Ascending aorta (tissue), 2 donors: Measurements from ENCODE around the gene F2RL1. TPM values are rescaled to one million over a fixed set of nuclear protein-coding genes. Genes with fewer than 3 reads are reported as not detected.
"Not testable (repeated sequence)": the region's sequence is repeated elsewhere in the genome, so short reads cannot be mapped to it uniquely, and the experiment has no call there.

ENCODE experiments used
- DNase-seq, 2 donors: peaks; one replicate each; pipeline ENCODE4 v3.0.0-alpha.2; 2019; ENCODE audit warnings: low spot score in 2 of 2
- H3K27ac ChIP-seq, 2 donors: fragments of 200-600 bp; sonication (generic); one replicate each; pipeline ENCODE4 v1.5.1; 2016 to 2017; ENCODE audit warnings: mild to moderate bottlenecking in 1 of 2
- H3K27me3 ChIP-seq: fragments of 200-600 bp; sonication (generic); one replicate; pipeline ENCODE4 v1.5.1; 2017
- H3K36me3 ChIP-seq, 2 donors: fragments of 200-600 bp; sonication (generic); one replicate each; pipeline ENCODE4 v1.5.1; 2016
- H3K4me1 ChIP-seq, 2 donors: fragments of 200-600 bp; sonication (generic); one replicate each; pipeline ENCODE4 v1.5.1; 2016 to 2017; ENCODE audit warnings: mild to moderate bottlenecking in 1 of 2
- H3K4me3 ChIP-seq, 2 donors: fragments of 200-600 bp; sonication (generic); one replicate each; pipeline ENCODE4 v1.5.1; 2016 to 2017; ENCODE audit warnings: mild to moderate bottlenecking in 1 of 2
- H3K9me3 ChIP-seq, 2 donors: fragments of 200-600 bp; sonication (generic); one replicate each; pipeline ENCODE4 v1.5.1; 2016
- intact Hi-C: fragments of 100-400 bp; cut with DNase I; formaldehyde crosslinking; loops from one replicate; pipeline ENCODE4 v1.15.1; 2023
- total RNA-seq: library from RNA; depleted of rRNA; stranded (reverse); fragments of >200 nt; gene quantifications from one replicate; pipeline ENCODE4 v1.1.0, GENCODE V29; 2016
- TF ChIP-seq, protein P1 (sequence below), 3 experiments: fragments of 200-600 bp in 2 of 3; fragments of 450-650 bp in 1 of 3; sonication (generic) in 2 of 3; IDR thresholded peaks; one replicate each; pipeline ENCODE4 v1.5.1; 2016 to 2019; ENCODE audit warnings: antibody characterized with exemption in 3 of 3, mild to moderate bottlenecking in 1 of 3, moderate library complexity in 1 of 3

The F2RL1 gene
- total RNA-seq, 1 donor from 2014 or later, result 0.53 TPM

DNA sequence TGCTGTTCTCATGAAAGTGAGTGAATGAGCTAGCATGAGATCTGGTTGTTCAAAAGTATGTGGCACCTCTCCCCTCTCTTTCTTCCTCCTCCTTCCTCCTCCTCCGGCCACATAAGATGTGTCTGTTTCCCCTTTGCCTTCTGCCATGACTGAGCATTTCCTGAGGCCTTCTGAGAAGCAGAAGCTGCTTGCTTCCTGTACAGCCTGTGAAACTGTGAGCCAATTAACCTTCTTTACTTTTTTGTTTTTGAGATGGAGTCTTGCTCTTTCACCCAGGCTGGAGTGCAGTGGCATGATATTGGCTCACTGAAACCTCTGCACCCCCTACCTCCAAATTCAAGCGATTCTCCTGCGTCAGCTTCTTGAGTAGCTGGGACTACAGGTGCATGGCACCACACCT lies 37.1 kb downstream of the F2RL1 start:
- no peaks in the 10 kb centered on the region for H3K4me1 ChIP-seq
- TF ChIP-seq, protein P1, sequence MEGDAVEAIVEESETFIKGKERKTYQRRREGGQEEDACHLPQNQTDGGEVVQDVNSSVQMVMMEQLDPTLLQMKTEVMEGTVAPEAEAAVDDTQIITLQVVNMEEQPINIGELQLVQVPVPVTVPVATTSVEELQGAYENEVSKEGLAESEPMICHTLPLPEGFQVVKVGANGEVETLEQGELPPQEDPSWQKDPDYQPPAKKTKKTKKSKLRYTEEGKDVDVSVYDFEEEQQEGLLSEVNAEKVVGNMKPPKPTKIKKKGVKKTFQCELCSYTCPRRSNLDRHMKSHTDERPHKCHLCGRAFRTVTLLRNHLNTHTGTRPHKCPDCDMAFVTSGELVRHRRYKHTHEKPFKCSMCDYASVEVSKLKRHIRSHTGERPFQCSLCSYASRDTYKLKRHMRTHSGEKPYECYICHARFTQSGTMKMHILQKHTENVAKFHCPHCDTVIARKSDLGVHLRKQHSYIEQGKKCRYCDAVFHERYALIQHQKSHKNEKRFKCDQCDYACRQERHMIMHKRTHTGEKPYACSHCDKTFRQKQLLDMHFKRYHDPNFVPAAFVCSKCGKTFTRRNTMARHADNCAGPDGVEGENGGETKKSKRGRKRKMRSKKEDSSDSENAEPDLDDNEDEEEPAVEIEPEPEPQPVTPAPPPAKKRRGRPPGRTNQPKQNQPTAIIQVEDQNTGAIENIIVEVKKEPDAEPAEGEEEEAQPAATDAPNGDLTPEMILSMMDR (IDR thresholded peaks at IDR 0.05), result no peak
- no peak for DNase-seq
- no peaks in the 10 kb centered on the region for H3K9me3 ChIP-seq
- no peak overlapping the region for H3K4me3 ChIP-seq
- no peaks in the 10 kb centered on the region for H3K36me3 ChIP-seq
- H3K27ac ChIP-seq, result no peak overlapping the region
- no peaks in the 10 kb centered on the region for H3K27me3 ChIP-seq
- intact Hi-C loops, result no loop called here

DNA sequence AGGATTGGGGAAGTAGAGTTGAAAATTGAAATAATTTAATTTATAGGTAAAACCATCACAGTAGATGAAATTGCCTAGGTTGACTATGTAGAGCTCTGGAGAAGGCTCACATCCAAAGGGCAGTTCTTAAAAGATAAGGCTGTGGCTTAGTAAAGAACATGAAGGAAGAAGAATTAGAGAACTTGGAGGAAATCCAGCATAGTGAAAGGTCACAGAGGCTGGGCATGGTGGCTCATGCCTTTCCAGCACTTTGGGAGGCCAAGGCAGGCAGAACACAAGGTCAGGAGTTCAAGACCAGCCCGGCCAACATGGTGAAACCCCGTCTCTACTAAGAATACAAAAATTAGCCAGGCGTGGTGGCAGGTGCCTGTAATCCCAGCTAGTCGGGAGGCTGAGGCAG lies 38.0 kb downstream of the F2RL1 start:
- H3K27ac ChIP-seq, intact Hi-C loops: not testable (repeated sequence)

DNA sequence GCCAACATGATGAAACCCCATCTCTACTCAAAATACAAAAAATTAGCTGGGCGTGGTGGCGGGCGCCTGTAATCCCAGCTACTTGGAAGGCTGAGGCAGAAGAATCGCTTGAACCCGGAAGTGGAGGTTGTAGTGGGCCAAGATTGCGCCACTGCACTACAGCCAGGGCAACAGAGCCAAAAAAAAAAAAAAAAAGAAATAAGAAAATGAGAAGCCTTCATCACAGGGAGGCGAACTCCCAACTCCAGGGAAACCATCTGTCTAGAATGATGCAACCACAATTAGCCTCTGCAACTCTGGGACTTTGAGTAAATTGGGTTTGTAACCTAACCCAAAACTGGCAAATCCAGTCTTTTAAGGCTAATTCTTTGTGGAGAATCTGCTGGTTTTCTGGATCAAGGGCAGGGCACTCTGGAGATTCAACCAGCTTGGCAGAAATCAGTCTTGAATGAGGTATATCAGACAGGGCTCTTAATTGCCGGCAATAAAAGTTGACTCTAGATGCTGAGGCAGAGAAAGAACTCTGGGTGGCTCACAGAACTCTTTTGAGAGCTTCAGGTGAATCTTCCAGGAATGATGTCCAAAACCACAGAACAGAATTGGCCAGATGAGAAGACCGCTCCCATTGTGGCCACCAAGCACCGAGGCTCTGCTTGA lies 40.9 kb downstream of the F2RL1 start:
- no peaks in the 10 kb centered on the region for H3K36me3 ChIP-seq
- no peak overlapping the region for H3K4me3 ChIP-seq
- no peak overlapping the region for H3K27ac ChIP-seq
- intact Hi-C loops, result no loop called here
- H3K9me3 ChIP-seq, result no peaks in the 10 kb centered on the region
- TF ChIP-seq, protein P1 (IDR thresholded peaks at IDR 0.05), result no peak
- H3K4me1 ChIP-seq, result no peaks in the 10 kb centered on the region
- no peaks in the 10 kb centered on the region for H3K27me3 ChIP-seq
- no peak for DNase-seq

More for the DNA sequence above, 38.0 kb downstream of the F2RL1 start:
- DNase-seq, H3K9me3 ChIP-seq, H3K36me3 ChIP-seq, H3K27me3 ChIP-seq, H3K4me1 ChIP-seq, H3K4me3 ChIP-seq: not testable (repeated sequence)

DNA sequence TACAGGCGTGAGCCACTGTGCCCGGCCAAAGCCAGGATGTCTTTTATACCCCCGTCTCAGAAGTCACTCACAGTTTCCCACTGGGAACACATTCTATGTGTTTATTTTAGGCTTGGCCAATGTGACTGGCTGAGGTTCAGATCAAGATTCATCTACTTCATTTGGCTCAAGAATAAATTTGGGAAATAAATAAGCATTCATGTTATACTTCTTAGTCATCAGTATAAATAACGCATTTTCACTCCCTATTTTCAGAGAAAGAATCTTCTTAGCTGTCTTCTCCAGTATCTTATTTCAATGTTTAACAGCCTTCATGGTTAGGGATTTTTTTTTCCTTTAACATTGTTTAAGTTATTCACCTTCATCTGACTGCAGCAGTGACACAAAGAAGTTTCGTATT lies 42.8 kb downstream of the F2RL1 start:
- intact Hi-C loops, result no loop called here
- H3K36me3 ChIP-seq, result no peaks in the 10 kb centered on the region
- H3K4me1 ChIP-seq, result no peaks in the 10 kb centered on the region
- H3K9me3 ChIP-seq, result no peaks in the 10 kb centered on the region
- TF ChIP-seq, protein P1 (IDR thresholded peaks at IDR 0.05), result no peak
- no peak overlapping the region for H3K4me3 ChIP-seq
- no peak overlapping the region for H3K27ac ChIP-seq
- no peak for DNase-seq
- H3K27me3 ChIP-seq, result no peaks in the 10 kb centered on the region

DNA sequence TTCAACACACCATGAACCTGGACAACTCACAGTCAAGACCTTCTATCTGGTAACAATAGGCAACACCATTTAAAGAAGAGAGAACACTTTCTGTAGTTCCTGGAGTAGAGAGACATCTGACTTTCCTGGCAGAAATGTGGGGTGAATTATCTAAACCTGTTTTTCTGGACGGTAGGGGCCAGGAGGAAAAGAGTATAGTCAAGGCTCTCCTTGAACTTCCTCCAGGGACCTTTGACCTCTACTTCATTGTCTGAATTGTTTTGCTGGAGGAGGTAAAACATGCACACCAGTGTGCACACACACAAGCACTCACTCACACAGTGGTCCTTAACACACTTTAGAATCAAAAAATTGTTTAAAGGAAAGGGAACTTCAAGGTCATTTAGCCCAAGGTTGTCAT lies 44.2 kb downstream of the F2RL1 start:
- Histone ChIP-seq H3K27me3 (no peaks in the 10 kb centered on the region), H3K36me3 (no peaks in the 10 kb centered on the region), H3K9me3 (no peaks in the 10 kb centered on the region), H3K4me1 (no peaks in the 10 kb centered on the region), H3K4me3 (no peak overlapping the region), H3K27ac (no peak overlapping the region)
- DNase-seq, result no peak
- TF ChIP-seq, protein P1 (IDR thresholded peaks at IDR 0.05), result no peak
- intact Hi-C loops, result no loop called here

DNA sequence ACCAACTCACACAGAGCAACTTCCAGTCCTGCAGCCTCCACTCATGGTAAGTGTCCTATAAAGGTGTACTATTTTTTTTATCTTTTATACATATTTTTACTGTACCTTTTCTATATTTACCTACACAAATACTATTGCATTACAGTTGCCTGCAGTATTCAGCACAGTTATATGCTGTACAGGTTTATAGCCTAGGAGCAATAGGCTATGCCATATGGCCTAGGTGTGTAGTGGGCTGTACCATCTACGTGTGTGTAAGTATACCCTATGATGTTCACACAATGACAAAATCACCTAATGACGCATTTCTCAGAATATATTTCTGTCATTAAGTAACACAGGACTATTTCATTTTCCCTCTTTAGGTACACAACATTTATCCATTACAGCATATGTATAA lies 47.7 kb downstream of the F2RL1 start:
- DNase-seq, result no peak
- Histone ChIP-seq H3K27ac (no peak overlapping the region), H3K9me3 (no peaks in the 10 kb centered on the region), H3K4me3 (no peak overlapping the region), H3K27me3 (no peaks in the 10 kb centered on the region), H3K4me1 (no peaks in the 10 kb centered on the region), H3K36me3 (no peaks in the 10 kb centered on the region)
- intact Hi-C loops, result no loop called here
- TF ChIP-seq, protein P1 (IDR thresholded peaks at IDR 0.05), result no peak
